ENCODE results near the gene KRTAP21-2.
"Not testable (repeated sequence)": the region's sequence is repeated elsewhere in the genome, so short reads cannot be mapped to it uniquely, and the experiment has no call there.

Gene KRTAP21-2

GRCh38 chr21:30747159-30747558 is at the start of gene KRTAP21-2:
Gene KRTAP21-2 (minus strand): TSS chr21:30747259. CDS start chr21:30747202, 57 bp downstream.
- ATAC-seq, result no peak
- DNase-seq, result no peak

- no peak for DNase-seq
- ATAC-seq, result no peak
These were observed 46.7 kb upstream of the KRTAP21-2 start for GRCh38 chr21:30793581-30794314.

GRCh38 chr21:30779249-30779648 is 32.2 kb upstream of the KRTAP21-2 start:
- ATAC-seq (no peak), DNase-seq (no peak)

GRCh38 chr21:30769724-30770431 is 22.8 kb upstream of the KRTAP21-2 start:
- DNase-seq (no peak), ATAC-seq (no peak)

GRCh38 chr21:30760776-30761175 is 13.7 kb upstream of the KRTAP21-2 start:
- DNase-seq, result no peak

GRCh38 chr21:30758306-30758705 is 11.2 kb upstream of the KRTAP21-2 start:
- DNase-seq (no peak), ATAC-seq (no peak)

More at GRCh38 chr21:30760776-30761175, 13.7 kb upstream of the KRTAP21-2 start:
- no peak for ATAC-seq

- not testable (repeated sequence) for ATAC-seq, DNase-seq
These were observed 8.3 kb upstream of the KRTAP21-2 start, which contains the start of gene KRTAP21-1 for GRCh38 chr21:30755328-30755727. Gene KRTAP21-1 (minus strand): TSS chr21:30755428. CDS start chr21:30755378, 50 bp downstream.

GRCh38 chr21:30740462-30740861 is 6.6 kb downstream of the KRTAP21-2 start:
- no peak for DNase-seq
- ATAC-seq, result no peak

GRCh38 chr21:30733026-30733425 is 14.0 kb downstream of the KRTAP21-2 start:
- ATAC-seq (no peak), DNase-seq (no peak)

GRCh38 chr21:30726726-30727125 is 20.3 kb downstream of the KRTAP21-2 start:
- ATAC-seq (no peak), DNase-seq (no peak)

GRCh38 chr21:30719401-30719800 is 27.7 kb downstream of the KRTAP21-2 start:
- ATAC-seq, result peak; percentile 76

GRCh38 chr21:30718239-30718909 is 28.7 kb downstream of the KRTAP21-2 start, which contains the start of gene KRTAP21-3:
Gene KRTAP21-3 (minus strand): TSS chr21:30718777. CDS start chr21:30718759, 18 bp downstream.
- ATAC-seq, result peak; percentile 88
- DNase-seq, result no peak

More at GRCh38 chr21:30719401-30719800, 27.7 kb downstream of the KRTAP21-2 start:
- no peak for DNase-seq

GRCh38 chr21:30717105-30717504 is 30.0 kb downstream of the KRTAP21-2 start:
- ATAC-seq (no peak), DNase-seq (no peak)

GRCh38 chr21:30714946-30715345 is 32.1 kb downstream of the KRTAP21-2 start:
- no peak for DNase-seq
- ATAC-seq, result no peak

GRCh38 chr21:30714456-30714855 is 32.6 kb downstream of the KRTAP21-2 start:
- ATAC-seq (no peak), DNase-seq (no peak)

- no peak for ATAC-seq
These were observed 33.3 kb downstream of the KRTAP21-2 start for GRCh38 chr21:30713766-30714165.

GRCh38 chr21:30710499-30710898 is 36.6 kb downstream of the KRTAP21-2 start:
- DNase-seq (peak; percentile 14), ATAC-seq (peak; percentile 81)

More at GRCh38 chr21:30713766-30714165, 33.3 kb downstream of the KRTAP21-2 start:
- no peak for DNase-seq

- ATAC-seq (no peak), DNase-seq (no peak)
These were observed 39.6 kb downstream of the KRTAP21-2 start for GRCh38 chr21:30707409-30707808.

Measured in stimulated activated naive CD8-positive, alpha-beta T cell treated with anti-CD3 and anti-CD28 coated beads, Interleukin-15, Interleukin-2, amounts not matched to agents 100 U/mL and 50 U/mL, for 24 hours (primary cell).